ENCODE results near the gene RBSN.

Gene RBSN

DNA sequence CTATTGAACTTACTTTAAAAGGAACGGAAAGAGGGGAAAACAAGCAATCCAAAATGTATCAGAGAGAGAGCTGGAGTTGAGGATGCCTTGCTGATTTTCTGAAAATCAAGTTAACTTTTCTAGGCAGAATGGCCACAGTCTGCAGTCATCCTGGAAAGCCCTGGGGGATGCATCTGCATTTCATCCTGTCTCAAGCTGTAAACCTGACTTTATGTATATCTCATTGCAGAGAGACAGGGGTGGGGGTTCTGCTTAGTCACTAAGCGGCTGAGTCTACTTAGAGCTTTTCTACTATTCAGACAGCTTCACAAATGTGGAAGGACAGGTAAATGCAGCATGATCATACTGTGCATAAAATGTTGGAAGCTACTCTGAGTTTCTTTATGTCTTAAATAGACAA, 75.2 kb downstream of the RBSN start:
- WGBS (ENCODE audit: insufficient coverage, insufficient read length): no CpG with 5 or more reads among the region's 2 CpGs
- Histone ChIP-seq H3K4me1 (ENCODE audit: control insufficient read depth, insufficient read depth, low read length) (0 out of 2 replicates have a peak, but pooled peaks cover 2% of the 10 kb centered on the region), H3K4me3 (ENCODE audit: low read length) (no peak overlapping the region), H3K27me3 (ENCODE audit: control insufficient read depth, insufficient read depth, low read length) (no peaks in the 10 kb centered on the region), H3K36me3 (ENCODE audit: control insufficient read depth, insufficient read depth, low read length) (peaks cover 25% of the 10 kb centered on the region; the same call in 1 of the 2 replicates), H3K9me3 (ENCODE audit: control insufficient read depth, insufficient read depth, low read length) (no peaks in the 10 kb centered on the region), H3K27ac (ENCODE audit: low read length) (no peak overlapping the region)
- no peak for DNase-seq (ENCODE audit: low read depth, low spot score)

DNA sequence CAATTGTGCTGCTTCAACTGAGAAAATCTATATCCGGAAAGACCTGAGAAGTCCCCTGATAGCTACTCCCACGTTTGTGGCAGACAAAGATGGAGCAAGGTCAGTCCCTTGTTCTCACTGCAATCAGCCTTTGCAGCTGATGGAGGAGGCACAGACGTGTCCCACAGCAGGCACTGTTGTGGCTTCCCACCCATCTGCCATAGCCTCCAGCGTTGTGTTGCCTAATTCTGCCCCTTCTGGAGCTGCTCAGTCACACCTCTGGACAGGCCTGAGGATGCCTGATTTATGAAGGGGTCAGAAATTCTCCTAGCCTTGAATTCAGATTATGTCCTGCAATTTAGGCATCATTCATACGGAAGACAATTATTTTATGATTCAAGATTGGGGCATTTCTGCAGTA, 75.7 kb downstream of the RBSN start:
- DNase-seq (ENCODE audit: low read depth, low spot score): no peak
- H3K36me3 ChIP-seq (ENCODE audit: control insufficient read depth, insufficient read depth, low read length): peaks cover 25% of the 10 kb centered on the region; the same call in 1 of the 2 replicates
- WGBS (ENCODE audit: insufficient coverage, insufficient read length): no CpG with 5 or more reads among the region's 5 CpGs

More for the DNA sequence above, 75.7 kb downstream of the RBSN start:
- Histone ChIP-seq H3K27me3 (ENCODE audit: control insufficient read depth, insufficient read depth, low read length) (no peaks in the 10 kb centered on the region), H3K27ac (ENCODE audit: low read length) (no peak overlapping the region), H3K4me1 (ENCODE audit: control insufficient read depth, insufficient read depth, low read length) (0 out of 2 replicates have a peak, but pooled peaks cover 2% of the 10 kb centered on the region), H3K9me3 (ENCODE audit: control insufficient read depth, insufficient read depth, low read length) (no peaks in the 10 kb centered on the region), H3K4me3 (ENCODE audit: low read length) (no peak overlapping the region)
